AG04449 (cell line): ENCODE data around the gene ZBBX.

Experiments
- CTCF ChIA-PET: fragments of 350-600 bp; formaldehyde crosslinking; extraction: SDS; loops from one replicate; lab custom pipeline; 2021; ENCODE audit warnings: antibody characterized with exemption; lab: Yijun Ruan, JAX
- POLR2A ChIA-PET: fragments of 400-600, 350-600 bp; formaldehyde crosslinking; extraction: SDS; loops from one replicate; lab custom pipeline; 2020; ENCODE audit warnings: antibody characterized with exemption, inconsistent platforms; lab: Yijun Ruan, JAX
- DNase-seq: peaks from one replicate; pipeline ENCODE4 v3.0.0-alpha.2; 2010; ENCODE audit warnings: low read depth, low spot score
- H3K4me3 ChIP-seq: 2 replicates; pipeline ENCODE4 v1.5.1; 2011; ENCODE audit warnings: low read depth, mild to moderate bottlenecking, control low read depth, low read length
- TF ChIP-seq, protein P1 (sequence below): IDR thresholded peaks from one replicate; pipeline ENCODE4 v1.5.1; 2011; ENCODE audit warnings: mild to moderate bottlenecking, moderate library complexity, low read length, control low read depth, inconsistent platforms; ENCODE audit not compliant: insufficient read depth; ENCODE audit errors: missing control alignments

ZBBX gene

GRCh38 chr3:167203062-167203461 is 177.0 kb downstream of the ZBBX start:
- ChIA-PET POLR2A (no interaction called here), CTCF (no interaction called here)
- DNase-seq = no peak
- TF ChIP-seq, protein P1, sequence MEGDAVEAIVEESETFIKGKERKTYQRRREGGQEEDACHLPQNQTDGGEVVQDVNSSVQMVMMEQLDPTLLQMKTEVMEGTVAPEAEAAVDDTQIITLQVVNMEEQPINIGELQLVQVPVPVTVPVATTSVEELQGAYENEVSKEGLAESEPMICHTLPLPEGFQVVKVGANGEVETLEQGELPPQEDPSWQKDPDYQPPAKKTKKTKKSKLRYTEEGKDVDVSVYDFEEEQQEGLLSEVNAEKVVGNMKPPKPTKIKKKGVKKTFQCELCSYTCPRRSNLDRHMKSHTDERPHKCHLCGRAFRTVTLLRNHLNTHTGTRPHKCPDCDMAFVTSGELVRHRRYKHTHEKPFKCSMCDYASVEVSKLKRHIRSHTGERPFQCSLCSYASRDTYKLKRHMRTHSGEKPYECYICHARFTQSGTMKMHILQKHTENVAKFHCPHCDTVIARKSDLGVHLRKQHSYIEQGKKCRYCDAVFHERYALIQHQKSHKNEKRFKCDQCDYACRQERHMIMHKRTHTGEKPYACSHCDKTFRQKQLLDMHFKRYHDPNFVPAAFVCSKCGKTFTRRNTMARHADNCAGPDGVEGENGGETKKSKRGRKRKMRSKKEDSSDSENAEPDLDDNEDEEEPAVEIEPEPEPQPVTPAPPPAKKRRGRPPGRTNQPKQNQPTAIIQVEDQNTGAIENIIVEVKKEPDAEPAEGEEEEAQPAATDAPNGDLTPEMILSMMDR = no peak
- H3K4me3 ChIP-seq = no peak overlapping the region

- DNase-seq = no peak
- CTCF ChIA-PET = no interaction called here
- POLR2A ChIA-PET = no interaction called here
- H3K4me3 ChIP-seq = no peak overlapping the region
- TF ChIP-seq, protein P1 = no peak
These were observed 181.0 kb downstream of the ZBBX start for GRCh38 chr3:167198949-167199600.
